COLO668 (cell line): Measurements from ENCODE around the gene TSNAXIP1.
A peak's percentile ranks its signal among the peaks of the same experiment; 100 is the strongest.

Source experiments
- DNase-seq: peaks from one replicate; lab custom pipeline; 2025; ENCODE audit not compliant: unreplicated experiment; lab: John Stamatoyannopoulos, UW

Gene TSNAXIP1, protein sequence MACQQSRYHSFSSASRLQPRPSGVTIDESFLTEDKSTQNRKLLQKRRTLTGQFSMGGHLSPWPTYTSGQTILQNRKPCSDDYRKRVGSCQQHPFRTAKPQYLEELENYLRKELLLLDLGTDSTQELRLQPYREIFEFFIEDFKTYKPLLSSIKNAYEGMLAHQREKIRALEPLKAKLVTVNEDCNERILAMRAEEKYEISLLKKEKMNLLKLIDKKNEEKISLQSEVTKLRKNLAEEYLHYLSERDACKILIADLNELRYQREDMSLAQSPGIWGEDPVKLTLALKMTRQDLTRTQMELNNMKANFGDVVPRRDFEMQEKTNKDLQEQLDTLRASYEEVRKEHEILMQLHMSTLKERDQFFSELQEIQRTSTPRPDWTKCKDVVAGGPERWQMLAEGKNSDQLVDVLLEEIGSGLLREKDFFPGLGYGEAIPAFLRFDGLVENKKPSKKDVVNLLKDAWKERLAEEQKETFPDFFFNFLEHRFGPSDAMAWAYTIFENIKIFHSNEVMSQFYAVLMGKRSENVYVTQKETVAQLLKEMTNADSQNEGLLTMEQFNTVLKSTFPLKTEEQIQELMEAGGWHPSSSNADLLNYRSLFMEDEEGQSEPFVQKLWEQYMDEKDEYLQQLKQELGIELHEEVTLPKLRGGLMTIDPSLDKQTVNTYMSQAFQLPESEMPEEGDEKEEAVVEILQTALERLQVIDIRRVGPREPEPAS

DNA sequence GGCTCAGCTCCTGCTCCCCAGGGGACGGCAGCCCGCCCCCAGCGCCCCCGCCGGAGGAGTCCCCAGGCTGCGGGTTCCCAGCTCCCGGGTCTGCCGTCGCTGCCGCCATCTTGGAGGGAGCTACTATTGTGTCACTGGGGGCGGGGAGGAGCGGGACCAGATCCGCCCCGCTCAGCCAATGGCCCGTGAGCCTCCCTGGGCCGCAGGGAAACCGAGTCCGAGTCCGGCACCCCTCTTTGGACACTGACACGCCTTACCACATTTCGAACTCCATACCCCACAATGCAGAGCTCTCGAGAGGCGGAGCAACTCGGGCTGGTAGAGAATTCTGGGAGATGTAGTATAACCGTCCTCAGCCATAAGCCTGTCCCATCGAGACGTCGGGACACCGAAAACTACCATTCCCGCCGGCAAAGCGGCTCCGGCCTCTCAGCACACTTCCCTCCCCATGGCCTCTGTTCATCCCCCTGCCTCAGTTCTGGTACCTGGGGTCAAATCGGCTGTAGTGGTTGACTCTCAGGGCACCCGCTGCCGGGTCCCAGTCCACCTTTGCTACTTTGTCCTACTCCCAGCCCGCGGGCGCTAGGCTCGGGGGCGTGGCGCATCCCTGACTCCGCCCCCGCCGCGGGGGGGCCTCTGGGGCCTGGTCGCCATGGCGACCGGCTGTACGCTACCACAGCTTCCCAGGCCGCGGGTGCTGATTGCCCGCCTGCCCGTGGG, at the start of gene TSNAXIP1, which contains the start of gene RANBP10:
TSNAXIP1 (plus strand) TSS at position 462 of the 720 bp plus-strand sequence. CDS start 261 bp downstream, outside the sequence.
RANBP10 (minus strand) TSS at position 133 of the 720 bp plus-strand sequence; CDS start at position 109, 24 bp downstream.
- peak; percentile 96 for DNase-seq

DNA sequence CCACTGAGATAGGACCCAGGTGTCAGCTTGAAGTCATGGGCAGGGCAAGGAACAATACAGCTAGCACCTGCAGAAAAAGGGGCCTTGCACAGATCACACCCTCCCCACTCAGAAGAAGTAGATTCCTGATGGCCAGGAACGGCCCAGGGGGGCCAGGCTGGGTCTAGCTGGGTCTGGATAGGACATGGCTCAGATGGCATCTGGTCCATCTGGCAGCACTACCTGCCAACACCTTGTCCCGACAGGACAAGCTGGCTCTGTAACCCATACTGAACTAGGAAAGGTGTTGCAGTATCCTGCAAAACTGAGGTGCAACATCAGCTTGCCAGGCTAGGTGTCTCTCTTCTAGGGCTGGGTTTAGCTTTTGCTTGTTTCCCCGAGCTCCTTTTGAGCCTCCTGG, 48.7 kb upstream of the TSNAXIP1 start:
- DNase-seq: no peak

DNA sequence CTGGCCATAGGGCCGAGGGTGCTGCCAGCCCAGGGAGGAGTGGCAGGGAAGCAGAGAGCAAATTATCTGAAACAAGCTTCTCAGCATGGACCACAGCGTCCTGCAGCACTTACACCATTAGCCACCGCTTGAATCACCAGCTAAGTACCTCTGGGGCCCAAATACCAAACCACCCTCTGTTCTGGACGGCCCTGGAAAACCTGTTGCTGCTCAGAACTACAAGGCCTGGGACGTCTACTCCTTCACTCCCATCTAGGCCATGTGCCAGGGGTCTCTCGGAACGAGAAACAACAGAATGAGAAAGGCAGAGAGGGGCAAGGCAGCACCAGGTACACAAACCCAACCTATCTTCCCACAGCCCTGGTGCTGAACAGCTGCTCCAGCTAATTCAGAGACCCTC, 47.7 kb upstream of the TSNAXIP1 start:
- no peak for DNase-seq

DNA sequence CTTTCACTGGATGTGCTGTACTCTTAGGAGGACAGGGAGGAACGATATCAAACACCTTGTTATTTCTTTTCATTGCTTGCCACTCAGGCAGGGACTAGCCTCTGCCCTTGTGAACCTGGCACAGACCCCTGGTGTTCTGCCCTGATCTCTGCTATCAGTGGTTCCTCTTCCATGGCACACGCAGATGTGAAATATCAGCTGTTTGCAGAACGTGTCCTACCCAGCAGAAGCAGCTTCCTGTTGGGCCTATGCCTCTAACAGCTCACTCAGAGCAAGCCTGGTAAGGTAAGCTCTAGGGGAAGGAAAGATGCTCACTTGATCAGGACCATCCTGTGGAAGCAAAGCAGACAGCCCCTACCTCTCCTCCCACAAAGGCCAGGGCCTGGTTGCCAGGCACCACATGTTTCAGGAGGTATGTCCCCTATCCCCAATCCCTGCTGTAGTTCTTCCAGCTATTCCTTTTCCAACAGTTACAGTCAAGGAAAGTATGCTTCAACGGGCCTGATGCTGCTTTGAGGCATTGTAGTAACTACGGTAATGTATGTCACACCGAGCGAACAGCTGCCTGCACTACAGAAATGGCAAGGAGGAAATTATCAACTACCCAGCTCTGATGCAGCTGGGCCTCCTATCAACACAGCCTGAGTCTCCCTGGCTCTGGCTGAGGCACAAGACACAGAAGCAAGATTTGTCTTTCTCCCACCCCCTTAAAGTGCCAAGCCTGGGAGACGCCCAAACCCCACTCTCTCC, 46.3 kb upstream of the TSNAXIP1 start:
- DNase-seq: no peak

DNA sequence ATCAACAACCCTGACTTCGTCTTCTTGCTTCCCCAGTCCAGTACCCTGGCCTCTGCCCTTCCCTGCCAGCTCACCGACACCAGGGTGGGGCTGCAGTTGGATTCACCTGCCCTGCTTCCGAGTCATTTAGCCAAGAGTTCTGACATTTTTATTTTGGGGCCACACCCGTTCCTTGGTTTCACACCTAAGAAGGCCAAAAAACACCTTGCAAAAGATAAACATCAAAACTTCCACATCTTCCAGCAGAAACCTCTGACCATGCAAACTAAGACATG, 45.8 kb upstream of the TSNAXIP1 start:
- DNase-seq: no peak

DNA sequence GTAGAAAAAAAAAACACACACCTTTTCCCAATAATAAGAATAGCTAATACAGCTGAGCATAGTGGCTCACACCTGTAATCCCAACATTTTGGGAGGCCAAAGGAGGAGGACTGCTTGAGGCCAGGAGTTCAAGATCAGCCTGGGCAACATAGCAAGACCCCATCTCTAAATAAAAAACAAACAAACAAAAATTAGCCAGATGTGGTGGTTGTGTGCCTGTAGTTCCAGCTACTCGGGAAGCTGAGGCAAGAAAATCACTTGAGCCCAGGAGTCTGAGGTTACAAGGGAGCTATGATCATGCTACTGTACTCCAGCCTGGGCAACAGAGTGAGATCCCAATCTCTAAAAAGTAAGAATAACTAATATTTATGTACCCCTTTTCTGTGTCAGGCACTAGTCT, 44.8 kb upstream of the TSNAXIP1 start:
- no peak for DNase-seq

DNA sequence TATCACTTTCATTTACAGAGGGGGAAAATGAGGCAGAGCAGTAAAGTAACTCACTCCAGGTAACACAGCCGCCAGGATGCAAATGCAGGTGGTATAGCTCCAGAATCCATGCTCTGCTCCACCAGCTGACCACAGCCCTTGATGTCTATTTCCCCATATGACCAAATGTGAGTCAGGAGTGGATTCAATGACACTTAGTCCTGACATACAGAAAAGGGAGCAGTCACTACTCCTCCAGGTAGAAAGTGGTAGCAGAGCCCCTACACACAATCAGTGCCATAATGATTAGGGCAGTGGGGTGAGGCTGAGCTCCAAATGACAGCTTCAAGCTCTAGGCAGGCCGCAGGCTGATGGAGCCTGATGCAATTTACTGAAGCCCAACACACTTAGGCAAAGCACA, 44.3 kb upstream of the TSNAXIP1 start:
- no peak for DNase-seq

DNA sequence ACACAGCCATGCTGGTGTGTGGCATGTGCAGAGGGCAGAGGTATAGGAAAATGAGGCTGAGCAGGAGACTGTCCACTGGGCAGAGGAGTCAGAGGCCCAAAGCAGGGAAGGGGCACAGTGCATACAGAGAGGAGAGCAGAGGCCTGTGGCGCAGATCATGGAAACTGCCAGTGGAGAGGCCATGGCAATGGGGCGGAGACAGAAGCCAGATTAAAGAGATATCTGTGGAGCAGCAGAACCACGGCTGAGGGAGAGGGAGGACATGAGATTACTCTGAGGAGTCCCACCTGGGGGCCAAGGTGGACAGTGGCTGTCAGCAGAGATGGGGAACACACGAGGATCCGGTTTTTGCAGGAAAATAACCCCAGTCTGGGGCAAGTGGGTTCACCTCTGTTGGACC, 43.6 kb upstream of the TSNAXIP1 start:
- no peak for DNase-seq

DNA sequence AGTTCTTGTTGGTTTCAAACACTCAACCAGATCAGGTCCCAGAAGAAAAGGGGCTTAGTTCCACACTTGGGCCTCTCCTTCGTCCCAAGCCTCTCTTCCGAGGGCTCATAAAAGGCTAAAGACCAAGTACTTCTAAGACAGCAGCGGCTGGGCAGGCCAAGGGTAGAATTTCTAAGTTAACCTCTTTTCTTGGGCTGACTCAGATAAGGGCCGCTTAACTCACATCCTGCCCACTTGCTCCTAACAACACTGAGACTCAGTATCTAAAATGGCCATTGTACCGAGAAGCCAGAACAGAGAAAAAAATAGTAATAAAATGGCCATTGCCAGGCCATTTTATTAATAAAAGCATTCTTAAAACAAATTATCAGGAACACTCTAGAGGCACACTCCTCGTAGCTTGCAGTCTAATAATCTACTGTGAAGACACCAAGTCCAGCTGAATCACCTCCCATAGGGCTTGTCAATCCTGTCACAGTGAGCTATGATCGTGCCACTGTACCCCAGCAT, 42.5 kb upstream of the TSNAXIP1 start:
- DNase-seq: no peak

DNA sequence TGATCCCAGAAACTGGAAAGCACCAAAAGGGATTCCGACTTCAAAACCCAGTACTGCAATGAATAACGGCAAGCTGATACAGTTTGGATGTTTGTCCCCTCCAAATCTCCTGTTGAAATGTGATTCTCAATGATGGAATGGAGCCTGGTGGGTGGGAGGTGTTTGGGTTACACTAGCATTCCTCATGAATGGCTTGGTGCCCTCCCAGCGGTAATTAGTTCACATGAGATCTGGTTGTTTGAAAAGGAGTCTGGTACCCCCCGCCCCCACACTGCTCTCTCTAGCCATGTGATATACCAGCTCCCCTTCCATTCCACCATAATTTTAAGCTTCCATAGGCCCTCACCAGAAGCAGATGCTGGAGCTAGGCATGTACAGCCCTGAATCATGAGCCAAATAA, 40.4 kb upstream of the TSNAXIP1 start:
- no peak for DNase-seq

DNA sequence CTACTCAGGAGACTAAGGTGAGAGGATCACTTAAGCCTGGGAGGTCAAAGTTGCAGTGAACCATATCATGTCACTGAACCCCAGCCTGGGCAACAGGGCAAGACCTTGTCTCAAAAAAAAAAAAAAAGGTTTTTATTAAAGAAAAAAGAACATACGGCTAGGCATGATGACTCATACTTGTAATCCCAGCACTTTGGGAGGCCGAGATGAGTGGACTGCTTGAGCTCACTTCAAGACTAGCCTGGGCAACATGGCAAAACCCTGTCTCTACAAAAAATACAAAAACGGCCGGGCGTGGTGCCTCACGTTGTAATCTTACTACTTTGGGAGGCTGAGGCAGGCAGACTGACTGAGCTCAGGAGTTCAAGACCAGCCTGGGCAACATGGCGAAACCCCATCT, 38.7 kb upstream of the TSNAXIP1 start:
- no peak for DNase-seq

DNA sequence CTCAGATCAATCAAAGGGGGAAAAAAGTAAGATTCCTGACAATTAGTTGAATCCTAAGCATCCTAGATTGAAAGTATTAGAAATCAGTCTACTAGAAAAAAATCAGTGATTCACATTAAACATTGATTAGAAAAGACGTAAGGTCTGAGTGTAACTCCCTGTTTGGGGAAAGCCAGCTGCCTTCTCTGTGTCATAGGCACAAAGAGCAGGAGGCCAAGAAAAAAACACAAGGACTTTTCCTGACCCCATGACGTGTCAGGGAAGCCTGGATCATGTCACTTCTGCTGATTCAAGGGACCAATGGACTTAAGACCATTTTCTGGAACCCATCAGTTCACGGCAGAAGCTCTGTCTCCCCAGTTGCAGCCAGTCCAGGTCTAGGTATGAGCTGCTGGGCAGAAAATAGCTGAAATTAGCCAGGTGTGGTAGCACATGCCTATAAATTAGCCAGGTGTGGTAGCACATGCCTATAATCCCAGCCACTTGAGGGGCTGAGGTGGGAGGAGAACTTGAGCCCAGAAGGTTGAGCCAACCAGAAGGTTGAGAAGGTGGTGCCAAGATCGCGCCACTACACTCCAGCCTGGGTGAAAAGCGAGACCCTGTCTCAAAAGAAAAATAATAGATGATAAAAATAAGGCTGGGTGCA, 36.2 kb upstream of the TSNAXIP1 start:
- DNase-seq: no peak

DNA sequence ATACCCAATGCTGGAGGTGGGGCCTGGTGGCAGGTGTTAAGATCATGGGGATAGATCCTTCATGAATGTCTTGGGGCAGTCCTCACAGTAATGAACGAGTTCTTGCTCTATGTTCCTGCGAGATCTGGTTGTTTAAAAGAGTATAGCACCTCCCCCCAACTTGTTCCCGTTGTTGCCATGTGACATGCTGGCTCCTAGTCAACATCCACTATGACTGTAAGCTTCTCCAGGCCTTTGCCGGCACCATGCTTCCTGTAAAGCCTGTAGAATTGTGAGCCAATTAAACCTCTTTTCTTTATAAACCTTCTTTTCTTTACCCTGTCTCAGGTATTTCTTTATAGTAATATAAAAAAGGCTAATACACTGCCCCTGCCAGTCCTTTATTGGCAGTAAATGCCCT, 33.6 kb upstream of the TSNAXIP1 start:
- no peak for DNase-seq

DNA sequence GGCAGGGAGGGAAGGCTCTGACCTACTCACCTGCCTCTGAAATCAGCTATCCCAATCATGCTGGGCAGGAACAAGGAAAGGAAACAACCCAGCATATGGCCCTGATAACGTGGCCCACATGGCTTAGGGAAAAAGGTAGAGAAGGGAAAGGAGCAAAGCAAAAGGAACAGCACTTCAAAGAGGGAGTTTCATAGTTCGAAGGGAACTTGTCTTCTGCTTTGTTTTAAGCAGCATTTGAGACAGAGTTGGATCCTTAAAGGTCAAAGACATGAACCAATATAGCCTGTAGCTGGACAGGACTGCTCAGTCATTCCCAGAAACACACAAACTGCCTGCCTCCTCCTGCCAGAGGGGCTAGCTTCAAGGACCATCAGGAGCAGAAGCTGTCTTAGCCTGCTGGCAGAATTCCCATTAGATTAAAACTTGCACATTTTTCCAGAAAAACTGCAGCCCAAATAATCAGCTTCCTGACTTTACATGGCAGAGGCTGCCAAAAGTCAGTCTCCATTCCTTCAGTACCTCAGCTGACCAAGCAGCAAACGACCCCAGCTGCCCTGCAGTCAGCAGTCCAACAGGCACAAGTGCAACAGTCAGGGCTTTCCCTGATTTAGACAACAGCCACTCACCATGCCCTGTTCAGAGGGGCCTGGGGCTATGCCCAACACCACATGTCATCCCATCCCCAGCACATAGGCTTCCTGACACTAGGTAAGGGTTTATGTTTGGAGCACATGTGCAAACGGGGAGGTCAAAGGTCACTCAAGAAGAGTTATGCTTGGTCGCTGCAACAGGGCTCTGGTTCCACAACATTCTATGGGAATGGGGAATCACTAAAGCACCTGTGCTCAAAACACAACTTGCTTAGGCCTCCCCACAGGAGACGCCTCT, 32.9 kb upstream of the TSNAXIP1 start:
- DNase-seq: no peak

DNA sequence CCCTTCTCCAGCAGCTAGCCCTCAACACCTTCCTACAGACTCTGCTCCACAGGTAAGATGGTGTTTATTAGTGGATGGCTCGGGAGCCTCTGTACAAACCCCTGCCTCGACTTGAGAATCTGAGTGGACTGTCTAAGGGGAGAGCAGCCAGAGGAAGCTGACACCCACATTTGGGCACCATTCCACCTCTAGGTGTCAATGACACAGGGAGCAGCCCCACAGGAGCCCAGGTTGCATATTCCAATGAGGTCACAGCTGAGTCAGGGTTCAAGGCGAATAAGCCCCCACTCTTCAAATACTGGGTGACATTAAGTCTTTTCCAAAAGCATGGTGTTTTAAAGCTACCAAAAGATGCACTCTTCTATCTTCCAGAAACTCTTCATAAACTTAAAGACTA, 32.2 kb upstream of the TSNAXIP1 start:
- no peak for DNase-seq

DNA sequence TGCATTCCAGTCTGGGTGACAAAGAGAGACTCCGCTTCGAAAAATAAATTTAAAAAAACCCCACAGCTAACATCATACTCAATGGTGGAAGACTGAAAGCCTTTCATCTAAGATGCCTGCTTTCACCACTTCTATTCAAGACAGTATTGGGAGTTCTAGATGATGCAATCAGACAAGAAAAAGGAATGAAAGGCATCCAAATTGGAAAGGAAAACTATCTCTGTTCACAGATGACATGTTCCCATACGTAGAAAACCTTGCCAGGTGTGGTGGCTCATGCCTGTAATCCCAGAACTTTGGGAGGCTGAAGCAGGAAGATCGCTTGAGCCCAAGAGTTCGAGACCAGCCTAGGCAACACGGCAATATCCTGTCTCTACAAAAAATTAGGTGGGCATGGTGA, 31.4 kb upstream of the TSNAXIP1 start:
- DNase-seq: no peak

DNA sequence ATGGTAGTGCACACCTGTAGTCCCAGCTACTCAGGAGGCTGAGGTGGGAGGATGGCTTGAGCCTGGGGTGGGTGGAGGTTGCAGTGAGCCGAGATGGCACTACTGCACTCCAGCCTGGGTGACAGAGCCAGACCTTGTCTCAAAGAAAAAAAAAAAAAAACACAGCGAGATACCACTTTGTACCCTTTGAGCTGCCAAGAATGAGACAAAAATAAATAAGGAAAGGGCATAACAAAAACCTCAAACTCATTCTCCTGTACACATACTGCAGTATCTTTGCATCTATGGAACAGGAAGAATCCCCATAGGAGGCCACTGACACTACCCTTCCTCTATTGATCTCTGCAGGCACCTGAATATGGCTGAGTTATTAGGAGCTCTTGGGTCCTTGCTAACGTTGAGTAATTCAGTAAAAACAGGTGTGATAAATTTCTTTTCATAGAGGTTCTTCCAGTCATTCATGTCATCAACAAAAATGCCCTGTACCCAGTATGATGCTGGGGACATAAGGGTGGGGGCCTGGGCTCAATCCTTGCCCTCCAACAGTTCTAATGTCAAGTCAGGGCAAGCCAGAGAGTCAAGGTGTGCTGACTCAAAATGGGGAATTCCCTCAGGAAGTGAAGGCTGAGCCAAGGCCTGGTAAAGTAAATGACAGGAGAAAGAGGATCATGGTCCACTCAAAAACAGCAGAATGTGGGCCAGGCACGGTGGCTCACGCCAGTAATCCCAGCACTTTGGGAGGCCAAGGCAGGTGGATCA, 27.3 kb upstream of the TSNAXIP1 start:
- no peak for DNase-seq

DNA sequence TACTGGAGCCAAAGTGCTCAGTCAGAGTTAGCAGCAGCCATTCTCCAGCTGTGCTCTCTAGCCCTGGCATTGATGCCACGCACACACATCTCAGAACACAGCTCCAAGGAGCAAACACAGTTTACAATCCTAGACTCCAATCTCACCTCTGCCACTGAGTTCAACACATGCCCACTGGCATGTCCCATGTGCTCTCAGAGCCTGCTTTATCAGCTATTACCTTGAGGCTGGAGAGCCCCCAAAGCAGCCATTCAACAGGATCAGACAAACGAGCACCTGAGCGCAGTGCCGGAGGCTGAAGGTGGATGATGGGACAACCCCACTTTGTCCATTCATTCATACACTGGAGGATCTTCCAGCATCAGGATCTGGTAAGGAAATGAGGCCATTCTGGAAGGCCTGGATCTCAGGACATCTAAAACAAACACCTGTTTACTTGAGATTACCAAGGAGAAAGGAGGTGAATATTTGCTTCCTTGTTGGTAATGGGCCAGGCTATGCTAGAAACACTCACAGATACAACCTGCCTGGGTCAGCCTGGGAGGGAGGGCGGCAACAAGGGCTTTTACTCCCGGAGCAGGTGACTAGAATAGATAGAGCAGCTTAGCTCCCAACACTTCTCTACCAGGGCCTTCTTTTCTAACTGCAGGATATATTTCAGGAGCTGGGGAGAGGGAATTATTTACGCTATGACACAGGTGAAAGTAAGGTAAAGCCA, 25.7 kb upstream of the TSNAXIP1 start:
- no peak for DNase-seq
